ENCODE measurements around the gene RBM39.
"Not testable (repeated sequence)": the region's sequence is repeated elsewhere in the genome, so short reads cannot be mapped to it uniquely, and the experiment has no call there.

RBM39 gene

DNA sequence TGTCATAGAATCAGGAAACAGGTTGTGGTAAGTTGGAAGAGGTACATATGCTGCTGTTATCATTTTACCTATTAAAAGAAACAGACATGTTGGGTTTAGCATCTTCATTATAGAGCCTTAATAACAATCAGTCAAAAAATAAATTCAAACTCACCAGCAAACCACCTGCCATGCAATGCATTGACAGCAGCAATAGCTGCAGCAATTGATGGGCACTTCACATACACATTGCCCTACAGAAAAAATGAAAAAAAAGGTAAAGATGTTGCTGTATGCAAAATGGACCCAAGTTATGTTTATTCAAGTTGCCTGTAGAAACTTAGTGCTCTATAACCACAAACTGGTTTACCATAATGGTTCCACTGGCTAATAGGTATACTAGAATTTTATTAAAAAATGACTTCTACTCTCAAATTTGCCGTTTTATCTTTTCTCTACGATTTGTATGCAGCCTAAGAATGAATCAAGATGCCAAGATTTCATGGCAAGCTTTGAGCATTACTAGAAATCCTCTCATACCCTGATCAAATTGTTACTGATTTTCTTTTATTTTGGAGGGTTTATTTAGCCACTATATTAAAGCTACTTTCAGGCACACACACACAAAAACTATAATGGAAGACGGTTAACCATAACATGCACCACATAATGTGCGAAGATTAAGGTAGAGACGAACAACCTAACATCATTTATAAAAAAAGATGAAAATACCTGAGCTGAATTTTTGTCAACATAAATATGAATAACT lies 37.4 kb downstream of the RBM39 start:
- no peak for DNase-seq

DNA sequence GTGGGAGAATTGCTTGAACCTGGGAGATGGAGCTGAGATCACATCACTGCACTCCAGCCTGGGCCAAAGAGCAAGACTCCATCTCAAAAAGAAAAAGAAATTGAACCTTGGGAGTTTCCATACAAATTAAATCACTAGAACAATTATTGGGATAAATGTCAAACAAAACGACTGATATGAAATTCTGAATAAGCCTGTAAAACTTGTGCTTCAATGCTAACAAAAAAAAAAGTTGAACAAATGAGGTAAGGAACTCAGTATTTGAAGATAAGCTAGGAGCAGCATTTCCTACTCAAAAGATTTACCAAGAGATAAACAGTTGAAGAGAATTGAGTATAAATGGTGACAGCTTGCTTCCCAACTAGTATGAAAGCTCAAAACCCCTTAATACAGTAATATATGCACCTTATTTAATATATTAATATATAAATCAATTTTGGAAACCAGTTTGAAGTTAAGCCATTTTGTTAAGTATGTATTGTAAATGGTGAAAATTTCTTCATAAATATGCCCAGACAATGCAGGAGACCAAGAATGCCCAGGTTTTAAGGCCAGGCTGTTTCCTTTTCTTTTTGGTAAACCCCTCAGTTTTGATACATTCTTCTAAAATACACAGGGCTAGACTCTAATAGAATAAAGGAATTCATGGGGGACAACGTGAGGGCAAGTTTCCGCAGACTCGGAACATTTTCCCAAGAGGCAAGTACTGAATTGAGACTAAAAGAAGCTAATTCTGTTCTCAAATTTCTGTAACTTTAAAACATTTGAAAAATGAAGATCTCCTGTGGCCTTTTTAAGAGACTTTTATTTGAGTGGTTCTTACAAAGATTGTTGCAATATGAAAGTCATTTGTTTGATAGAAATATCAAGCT lies 39.0 kb downstream of the RBM39 start:
- DNase-seq, result no peak

DNA sequence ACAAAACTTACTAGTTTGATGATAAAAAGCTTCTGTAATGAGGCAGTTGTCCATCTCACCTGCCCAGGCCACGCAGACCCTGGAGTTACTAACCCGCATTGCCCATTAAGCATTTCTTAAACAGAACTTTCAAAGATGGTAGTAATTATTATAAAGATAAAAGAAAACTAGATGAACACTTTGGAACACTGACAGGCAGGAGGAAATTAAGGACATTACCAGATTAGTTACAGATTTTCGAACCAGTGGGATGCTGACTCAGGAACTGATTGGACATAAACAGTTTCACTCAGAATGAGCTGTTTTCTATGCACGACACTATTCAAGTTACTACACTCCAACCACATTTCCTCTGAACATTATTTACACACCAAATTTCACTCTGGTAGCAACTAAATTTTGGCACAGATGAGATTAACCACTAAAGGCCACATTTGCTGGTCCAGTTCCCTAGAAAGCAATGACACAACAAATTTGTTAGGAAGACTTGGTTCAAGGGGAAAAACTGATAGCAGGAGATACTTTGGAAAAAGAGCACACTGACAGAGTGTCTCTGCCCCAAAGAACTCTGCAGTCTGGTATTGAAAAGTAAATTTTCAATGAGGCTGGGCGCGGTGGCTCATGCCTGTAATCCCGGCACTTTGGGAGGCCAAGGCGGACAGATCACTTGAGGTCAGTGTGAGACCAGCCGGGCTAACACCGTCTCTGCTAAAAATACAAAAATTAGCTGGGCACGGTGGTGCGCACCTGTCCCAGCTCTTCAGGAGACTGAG lies 39.8 kb downstream of the RBM39 start:
- no peak for DNase-seq

DNA sequence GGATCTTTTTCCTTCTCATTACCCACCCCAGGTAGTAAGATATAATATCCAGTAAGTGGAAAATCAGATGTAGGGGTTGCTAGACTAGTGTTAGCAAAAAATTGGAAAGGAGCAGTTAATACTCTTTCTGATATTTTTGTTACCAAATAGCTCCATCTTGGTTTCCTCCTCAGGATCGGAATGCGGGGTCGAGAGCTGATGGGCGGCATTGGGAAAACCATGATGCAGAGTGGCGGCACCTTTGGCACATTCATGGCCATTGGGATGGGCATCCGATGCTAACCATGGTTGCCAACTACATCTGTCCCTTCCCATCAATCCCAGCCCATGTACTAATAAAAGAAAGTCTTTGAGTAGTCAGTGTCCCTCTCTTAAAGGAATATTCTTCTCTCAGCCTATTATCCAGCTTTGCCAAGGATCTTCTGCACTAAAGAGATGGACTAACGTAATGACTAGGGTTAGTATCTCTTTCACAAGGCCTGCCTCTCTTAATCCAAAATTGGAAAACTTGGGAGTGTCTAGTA lies 41.4 kb downstream of the RBM39 start:
- DNase-seq, result no peak

DNA sequence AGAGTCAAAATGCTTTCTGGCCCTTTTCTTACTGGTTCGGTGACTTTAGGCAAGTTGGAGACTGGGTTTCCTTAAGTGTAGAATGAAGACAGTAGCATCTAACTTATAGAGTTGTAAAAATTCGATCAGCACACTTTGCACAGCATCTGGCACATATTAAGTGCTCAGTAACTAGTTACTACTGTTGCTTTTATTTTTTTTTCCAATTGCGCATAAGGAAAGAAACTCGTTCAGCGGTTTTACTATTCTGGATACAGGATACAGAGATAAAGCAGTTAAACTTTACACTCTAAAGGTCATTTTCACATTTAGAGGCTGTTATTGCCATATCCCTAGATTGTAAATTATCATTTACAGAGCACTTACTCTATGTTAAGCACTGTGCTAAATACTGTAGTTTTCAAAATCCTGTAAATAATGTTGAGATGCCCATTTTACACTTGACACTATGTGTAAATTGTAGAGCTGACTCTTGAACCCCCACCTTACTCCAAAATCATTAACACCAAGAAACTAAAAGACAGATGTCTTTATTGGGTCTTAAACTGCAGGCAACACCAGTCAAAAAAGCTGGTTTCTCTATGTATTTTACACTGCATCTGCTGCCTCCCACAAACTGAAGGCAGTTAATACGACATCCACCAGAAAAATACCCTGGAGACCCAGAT lies 42.0 kb downstream of the RBM39 start:
- DNase-seq, result no peak

DNA sequence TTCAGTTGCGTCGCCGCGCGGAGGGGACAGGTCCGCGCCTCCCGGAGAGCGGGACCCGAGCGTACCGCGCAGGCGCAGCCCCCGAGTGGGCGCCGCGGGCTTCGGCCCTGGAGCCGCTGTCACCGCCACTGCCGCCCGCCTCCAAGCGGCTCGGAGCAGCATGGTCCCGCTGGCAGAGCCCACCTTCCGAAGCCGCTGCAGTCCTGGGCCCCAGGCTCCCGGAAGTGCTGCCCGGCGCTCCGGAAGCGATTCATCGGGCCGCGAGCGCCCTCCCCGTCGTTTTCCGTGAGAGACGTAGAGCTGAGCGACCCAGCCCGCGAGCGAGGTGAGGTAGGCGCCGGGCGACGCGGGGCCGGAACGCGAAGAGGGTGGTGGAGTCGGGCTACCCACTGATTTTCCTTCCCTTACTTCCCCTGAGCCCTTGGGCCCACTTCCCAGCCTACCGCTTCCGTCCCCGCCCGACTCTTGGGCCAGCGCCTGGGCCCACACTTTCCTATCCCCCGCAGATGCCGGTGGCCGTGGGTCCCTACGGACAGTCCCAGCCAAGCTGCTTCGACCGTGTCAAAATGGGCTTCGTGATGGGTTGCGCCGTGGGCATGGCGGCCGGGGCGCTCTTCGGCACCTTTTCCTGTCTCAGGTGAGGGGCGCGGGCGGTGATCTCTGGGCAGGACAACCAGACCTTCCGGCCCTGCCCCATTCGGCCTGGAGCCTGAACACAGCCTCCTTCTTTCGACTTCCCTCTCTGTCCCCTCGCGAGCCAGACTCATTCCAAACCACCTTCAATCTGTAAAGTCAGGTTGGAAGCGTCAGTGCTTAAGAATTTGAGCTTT lies 42.7 kb downstream of the RBM39 start, which contains the start of the genes NFS1 and ROMO1:
TSS of gene NFS1 (minus strand) at position 226 of the 830 bp plus-strand sequence. CDS start at position 162, 64 bp downstream.
TSS of gene ROMO1 (plus strand) at position 279 of the 830 bp plus-strand sequence. CDS start at position 507, 228 bp downstream.
- peak; percentile 58 for DNase-seq

DNA sequence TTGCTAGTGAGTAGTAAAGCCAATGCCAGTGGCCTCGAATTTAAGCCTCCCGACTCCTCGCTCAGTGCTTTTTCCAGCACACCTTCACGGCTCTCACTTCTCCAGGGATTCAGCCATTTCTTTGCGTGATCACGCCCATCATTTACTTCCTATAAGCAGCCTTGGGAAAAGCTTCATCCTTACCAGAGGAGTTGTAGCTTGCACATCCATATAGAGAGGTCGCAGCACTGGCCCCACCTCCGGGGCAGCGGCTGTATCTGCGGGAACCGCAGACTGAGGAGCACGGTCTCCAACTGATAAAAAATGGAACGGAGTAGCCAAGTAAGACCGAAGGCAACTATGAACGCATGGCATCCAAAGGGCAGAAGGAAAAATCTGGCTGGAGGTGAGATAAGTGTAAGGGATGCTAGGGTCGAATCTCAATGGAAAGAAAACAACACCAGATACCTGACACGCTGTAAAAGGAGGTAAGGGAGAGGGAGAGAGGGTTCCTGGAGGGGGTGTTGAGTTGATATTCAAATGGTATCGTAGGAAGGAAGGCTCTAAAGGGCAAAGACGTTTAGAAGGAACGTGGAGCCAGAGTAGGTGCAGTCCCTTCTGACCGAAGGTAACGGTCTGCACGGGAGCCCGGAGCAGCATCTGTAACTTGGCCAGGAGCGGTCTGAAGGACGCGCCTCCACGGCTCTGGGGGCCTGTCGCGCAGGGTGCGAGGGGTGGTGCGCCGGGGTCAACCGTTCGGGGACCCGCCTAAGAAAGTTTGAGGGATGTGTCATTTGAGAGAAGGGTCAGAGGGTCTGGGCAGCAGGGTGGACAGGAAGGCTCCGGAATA lies 43.5 kb downstream of the RBM39 start:
- no peak for DNase-seq

DNA sequence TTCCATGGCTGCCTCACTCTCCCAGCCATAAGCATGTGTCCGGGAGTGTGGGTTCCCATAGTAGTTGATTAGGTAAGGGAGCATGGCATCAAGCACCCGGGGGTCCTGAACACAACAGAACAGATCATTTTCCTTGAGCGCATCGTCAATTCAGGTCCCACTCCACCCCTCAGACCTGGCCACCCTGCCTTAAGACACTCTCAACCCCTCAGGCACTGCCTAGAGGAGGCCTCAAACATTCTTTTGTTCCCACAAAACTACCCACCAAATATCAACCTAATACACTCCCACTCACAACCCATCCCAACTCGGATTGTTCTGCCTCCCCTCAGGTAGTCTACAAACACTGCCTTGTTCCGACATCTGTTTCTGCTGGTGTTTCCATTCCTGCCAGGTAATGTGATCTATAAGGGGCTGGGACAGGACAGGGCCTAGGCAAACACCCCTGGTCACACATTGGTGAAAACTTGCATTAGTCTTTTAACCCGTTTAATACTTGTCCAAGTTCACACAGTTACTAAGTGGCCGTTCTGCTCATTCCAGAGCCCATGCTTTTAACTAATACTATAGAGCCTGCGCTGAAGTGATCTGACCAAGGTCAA lies 44.3 kb downstream of the RBM39 start:
- no peak for DNase-seq

DNA sequence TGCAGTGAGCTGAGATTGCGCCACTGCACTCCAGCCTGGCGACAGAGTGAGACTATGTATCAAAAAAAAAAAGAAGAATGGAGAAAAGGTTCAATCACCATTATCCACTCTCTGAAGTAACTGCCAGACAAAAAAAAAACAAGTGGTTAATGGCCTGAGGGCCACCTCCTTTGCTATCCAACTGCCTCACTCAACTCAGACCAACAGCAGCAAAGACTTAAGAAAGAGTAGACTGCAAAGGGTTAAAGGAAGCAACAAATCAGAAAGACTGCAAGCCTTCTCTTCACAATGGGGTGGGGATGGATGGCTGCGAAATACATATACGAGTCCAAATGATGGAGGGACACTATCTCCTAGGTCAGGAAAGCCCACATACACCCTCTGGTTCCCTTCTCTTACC lies 46.1 kb downstream of the RBM39 start:
- no peak for DNase-seq

DNA sequence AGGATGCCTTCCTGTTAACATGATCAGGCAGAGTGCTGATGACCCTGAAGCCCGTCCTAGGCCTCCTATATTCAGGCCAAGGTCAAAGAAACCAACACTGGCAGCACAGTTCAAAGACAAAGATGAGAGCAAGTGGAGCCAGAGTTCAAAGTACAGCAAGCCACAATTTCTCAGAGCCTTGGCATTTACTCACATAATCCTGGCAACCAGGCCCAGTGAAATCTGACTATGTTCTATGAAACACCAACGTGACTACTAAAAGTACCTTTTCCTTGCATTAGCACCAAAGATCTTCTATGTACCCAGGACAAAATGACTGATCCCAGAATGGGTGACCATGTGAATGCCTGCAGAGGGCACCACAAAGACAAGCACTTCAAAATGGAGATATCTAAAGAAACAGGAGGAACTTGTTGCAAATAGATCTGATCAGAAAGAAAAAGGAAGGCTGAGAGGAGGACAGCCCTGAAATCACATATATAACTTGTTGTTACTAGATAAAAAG lies 46.8 kb downstream of the RBM39 start:
- no peak for DNase-seq

DNA sequence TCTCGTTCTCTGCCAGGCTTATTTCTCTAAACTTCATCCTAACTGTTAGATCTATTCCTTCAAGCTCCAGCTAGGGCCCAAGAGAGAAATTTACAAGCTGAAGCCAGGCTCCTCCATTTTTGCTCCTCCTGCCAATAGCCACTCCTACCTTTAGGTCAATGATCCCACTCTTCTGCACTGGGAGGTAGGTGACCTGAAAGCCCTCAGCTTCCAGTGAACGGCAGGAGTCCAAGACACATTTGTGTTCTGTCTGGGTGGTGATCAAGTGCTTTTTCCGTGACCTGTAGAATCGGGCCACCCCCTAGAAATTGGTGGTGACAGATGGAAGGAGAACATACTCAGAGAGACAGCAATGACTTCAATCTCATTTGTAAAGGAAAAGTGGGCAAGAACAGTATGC lies 51.8 kb downstream of the RBM39 start:
- no peak for DNase-seq

DNA sequence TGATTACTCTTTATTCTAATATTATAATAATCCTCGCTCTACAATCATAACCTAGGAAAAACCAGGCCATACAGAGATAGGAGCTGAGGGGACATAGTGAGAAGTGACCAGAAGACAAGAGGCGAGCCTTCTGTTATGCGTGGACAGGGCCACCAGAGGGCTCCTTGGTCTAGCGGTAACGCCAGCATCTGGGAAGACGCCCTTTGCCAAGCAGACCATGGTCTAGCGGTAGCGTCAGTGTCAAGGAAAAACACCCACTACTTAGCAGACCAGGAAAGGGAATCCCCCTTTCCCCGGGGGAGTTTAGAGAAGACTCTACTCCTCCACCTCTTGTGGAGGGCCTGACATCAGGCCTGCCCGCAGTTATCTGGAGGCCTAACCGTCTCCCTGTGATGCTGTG lies 55.2 kb downstream of the RBM39 start:
- DNase-seq, result not testable (repeated sequence)

DNA sequence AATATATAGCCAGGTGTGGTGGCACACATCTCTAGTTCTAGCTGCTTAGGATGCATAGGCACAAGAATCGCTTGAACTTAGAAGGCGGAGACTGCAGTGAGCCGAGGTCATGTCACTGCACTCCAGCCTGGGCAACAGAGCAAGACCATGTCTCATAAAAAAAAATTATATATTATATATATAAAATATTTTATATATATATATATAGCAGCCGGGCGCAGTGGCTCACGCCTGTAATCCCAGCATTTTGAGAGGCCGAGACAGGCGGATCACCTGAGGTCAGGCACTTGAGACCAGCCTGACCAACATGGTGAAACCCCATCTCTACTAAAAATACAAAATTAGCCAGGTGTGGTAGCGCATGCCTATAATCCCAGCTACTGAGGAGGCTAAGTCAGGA lies 56.7 kb downstream of the RBM39 start:
- not testable (repeated sequence) for DNase-seq

DNA sequence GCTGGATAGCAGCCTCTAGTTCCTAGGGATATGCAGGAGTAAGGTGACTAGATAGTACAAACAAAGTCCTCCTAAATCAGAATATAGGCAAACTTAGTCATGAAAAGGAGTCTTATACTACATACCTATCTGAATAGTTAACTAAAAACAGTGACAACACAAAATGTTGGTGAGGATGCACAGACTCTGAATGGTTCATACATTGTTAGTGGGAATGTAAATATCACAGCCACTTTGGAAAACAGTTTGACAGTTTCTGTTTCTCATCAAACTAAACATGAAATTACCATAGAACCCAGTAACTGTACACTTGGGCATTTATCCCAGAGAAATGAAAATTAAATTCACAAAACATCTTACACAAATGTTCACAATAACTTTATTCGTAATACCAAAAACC lies 60.1 kb downstream of the RBM39 start:
- no peak for DNase-seq

DNA sequence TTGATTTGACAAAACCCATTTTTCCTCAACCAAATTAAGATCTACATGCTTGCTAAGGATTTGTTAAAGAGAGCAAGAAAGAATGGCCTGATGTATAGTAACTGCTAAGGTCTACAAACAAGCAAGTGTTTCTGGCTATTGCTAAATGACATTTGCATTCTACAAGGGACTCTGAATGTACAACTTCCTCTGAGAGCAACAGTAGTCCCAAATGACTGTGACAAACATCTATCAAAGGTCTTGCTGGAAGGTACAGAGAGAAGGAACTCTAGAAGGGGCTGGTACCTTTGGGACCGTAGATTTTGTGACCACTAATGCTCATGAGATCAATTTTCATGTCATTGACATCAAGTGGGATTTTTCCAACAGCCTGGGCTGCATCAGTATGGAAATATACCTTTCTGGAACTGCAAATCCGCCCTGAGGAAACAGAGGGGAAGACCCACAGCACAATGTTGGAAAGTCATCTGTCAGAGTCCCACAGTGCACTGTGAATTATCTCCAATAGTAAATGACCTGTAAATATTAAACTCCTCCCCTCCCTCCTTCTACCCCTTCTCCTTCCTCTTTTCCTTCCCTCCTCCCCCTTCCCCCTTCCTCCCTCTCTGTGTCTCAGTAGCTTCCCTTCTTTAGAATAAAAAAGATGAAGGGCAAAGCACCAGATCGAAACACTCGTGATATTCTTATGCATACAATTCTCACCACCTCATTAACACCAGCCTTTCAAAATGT lies 61.4 kb downstream of the RBM39 start:
- no peak for DNase-seq

DNA sequence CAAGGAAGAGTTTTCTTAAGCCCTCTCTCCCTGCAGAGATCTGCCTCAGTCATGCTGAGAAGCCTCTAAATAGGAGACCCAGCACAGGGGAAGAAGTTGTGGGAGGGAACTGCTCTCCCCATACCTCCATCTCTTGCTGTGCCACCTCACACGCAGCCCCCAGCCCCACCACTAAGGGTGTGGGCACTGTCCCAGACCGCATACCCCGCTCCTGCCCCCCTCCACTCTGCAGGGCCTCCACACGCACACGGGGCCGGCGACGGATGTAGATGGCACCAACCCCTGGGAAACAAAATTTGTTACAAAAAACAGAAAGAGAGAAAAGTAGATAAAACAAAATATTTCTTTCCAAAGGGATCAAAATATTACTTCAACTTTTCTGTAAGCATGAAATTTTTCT lies 67.1 kb downstream of the RBM39 start:
- no peak for DNase-seq

DNA sequence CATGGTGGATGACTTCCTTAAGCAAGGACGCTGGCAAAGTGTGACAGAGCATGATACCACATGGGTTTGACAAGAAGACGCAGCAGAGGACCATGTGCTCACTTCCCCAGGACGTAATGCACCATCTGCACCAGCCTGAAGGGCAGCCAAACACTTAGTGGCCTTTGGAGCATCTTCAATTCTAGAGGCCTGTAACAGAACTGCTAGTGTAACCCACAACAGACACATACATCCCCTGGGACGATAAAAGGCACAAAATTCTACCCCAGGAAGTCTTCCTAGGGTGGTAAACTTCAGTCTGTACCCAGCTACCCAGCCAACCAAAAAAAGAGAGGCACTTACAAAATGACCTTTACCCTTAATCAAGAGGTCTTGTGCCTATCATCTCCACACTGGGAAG lies 68.2 kb downstream of the RBM39 start:
- DNase-seq, result no peak

DNA sequence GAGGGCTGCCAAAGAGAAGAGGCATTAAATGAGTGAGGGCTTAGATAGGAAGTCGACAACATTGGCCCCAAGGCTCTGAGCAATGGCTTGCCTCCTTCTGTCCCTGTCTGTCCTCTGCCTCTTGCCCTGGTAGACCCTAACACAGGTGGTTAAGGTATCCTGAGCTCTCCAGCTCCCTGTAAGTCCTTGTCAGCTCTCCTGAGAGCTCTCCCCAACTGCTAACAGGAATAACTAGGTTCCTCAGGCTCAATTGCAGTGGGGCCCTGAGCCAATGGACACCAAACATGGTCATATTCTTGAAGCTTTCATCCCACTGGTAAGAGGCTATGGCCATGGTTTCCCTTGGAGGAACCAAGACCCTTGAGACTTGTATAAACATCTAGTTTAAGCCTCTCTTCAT lies 72.4 kb downstream of the RBM39 start:
- DNase-seq, result no peak

DNA sequence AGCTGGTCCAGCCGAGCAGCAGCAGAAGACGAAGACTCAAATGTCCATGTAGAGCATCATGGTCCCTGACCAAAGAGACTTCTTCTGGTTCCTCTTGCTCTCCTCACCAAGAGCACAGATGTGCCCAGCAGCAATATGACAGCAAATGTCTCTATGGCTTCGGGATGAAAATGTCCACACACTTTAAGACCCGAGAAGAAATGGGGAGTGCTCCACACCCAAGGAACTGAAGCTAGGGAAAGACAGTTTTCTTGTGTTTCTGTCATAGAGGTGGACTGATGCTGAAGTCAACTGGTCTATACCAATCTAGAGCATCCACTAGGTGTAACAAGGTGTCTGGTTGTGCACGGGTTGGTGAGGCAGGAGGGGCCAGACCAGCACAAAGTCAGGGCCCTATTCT lies 72.8 kb downstream of the RBM39 start:
- no peak for DNase-seq

Measured in DMS79 (cell line).